WTC11 (cell line): ENCODE results near the gene NEURL4. TPM values are rescaled to one million over a fixed set of nuclear protein-coding genes. Genes with fewer than 3 reads are reported as not detected.

Source experiments
- ATF6 ChIP-seq: sonication (generic); formaldehyde crosslinking; IDR thresholded peaks from 2 replicates; pipeline ENCODE4 v1.8.1; 2023; ENCODE audit warnings: mild to moderate bottlenecking, missing genetic modification reagents
- CTCF ChIP-seq: fragments of 200-600 bp; IDR thresholded peaks from 2 replicates; pipeline ENCODE4 v1.8.0; 2022; ENCODE audit warnings: antibody characterized with exemption
- E2F5 ChIP-seq: sonication (generic); formaldehyde crosslinking; IDR thresholded peaks from 2 replicates; pipeline ENCODE4 v1.8.1; 2022; ENCODE audit warnings: mild to moderate bottlenecking, moderate library complexity, missing genetic modification reagents
- ESRRA ChIP-seq: sonication (generic); formaldehyde crosslinking; IDR thresholded peaks from 2 replicates; pipeline ENCODE4 v1.8.1; 2022; ENCODE audit warnings: mild to moderate bottlenecking, missing genetic modification reagents, borderline replicate concordance
- ETV6 ChIP-seq: sonication (generic); formaldehyde crosslinking; IDR thresholded peaks from 2 replicates; pipeline ENCODE4 v1.8.1; 2022; ENCODE audit warnings: mild to moderate bottlenecking, missing genetic modification reagents
- FOXJ3 ChIP-seq: sonication (generic); formaldehyde crosslinking; IDR thresholded peaks from 2 replicates; pipeline ENCODE4 v1.9.0; 2021; ENCODE audit warnings: missing genetic modification reagents, mild to moderate bottlenecking, borderline replicate concordance
- IRF1 ChIP-seq: sonication (generic); formaldehyde crosslinking; IDR thresholded peaks from 2 replicates; pipeline ENCODE4 v1.8.0; 2023; ENCODE audit warnings: missing genetic modification reagents
- JAZF1 ChIP-seq: fragments of 250-450 bp; sonication (Bioruptor Pico); IDR thresholded peaks from 2 replicates; pipeline ENCODE4 v1.9.0; 2021; ENCODE audit warnings: moderate library complexity, mild to moderate bottlenecking, inconsistent platforms
- JUN ChIP-seq: sonication (generic); formaldehyde crosslinking; IDR thresholded peaks from 2 replicates; pipeline ENCODE4 v1.8.0; 2023; ENCODE audit warnings: mild to moderate bottlenecking, missing genetic modification reagents
- MAX ChIP-seq: sonication (generic); formaldehyde crosslinking; IDR thresholded peaks from 2 replicates; pipeline ENCODE4 v1.8.0; 2022; ENCODE audit warnings: mild to moderate bottlenecking, missing genetic modification reagents
- MXD4 ChIP-seq: fragments of 250-450 bp; sonication (Bioruptor Pico); IDR thresholded peaks from 2 replicates; pipeline ENCODE4 v1.8.0; 2021; ENCODE audit warnings: mild to moderate bottlenecking, moderate library complexity, borderline replicate concordance
- NFATC4 ChIP-seq: fragments of 250-450 bp; sonication (Bioruptor Pico); IDR thresholded peaks from 2 replicates; pipeline ENCODE4 v1.9.0; 2021; ENCODE audit warnings: mild to moderate bottlenecking
- NFYB ChIP-seq: sonication (generic); formaldehyde crosslinking; conservative IDR thresholded peaks from 2 replicates; pipeline ENCODE4 v1.8.0; 2022; ENCODE audit warnings: low read depth, missing genetic modification reagents
- NR3C1 ChIP-seq: sonication (generic); formaldehyde crosslinking; conservative IDR thresholded peaks from 2 replicates; pipeline ENCODE4 v1.8.1; 2023; ENCODE audit warnings: low read depth, mild to moderate bottlenecking, missing genetic modification reagents
- SMAD4 ChIP-seq: sonication (generic); formaldehyde crosslinking; IDR thresholded peaks from 2 replicates; pipeline ENCODE4 v1.8.0; 2022; ENCODE audit warnings: mild to moderate bottlenecking, missing genetic modification reagents
- USF1 ChIP-seq: sonication (generic); formaldehyde crosslinking; IDR thresholded peaks from 2 replicates; pipeline ENCODE4 v1.8.0; 2022; ENCODE audit warnings: mild to moderate bottlenecking, missing genetic modification reagents
- ZNF232 ChIP-seq: sonication (generic); formaldehyde crosslinking; IDR thresholded peaks from 2 replicates; pipeline ENCODE4 v1.8.0; 2022; ENCODE audit warnings: mild to moderate bottlenecking, missing genetic modification reagents
- total RNA-seq: library from RNA; stranded (reverse); gene quantifications from 3 replicates; pipeline ENCODE4 v1.2.3, GENCODE V29; 2021
- TF ChIP-seq, protein P1 (sequence below): sonication (generic); formaldehyde crosslinking; conservative IDR thresholded peaks from 2 replicates; pipeline ENCODE4 v1.8.1; 2023; ENCODE audit warnings: mild to moderate bottlenecking, low read depth, missing genetic modification reagents, moderate library complexity
- TF ChIP-seq, protein P2 (sequence below): fragments of 250-450 bp; sonication (Bioruptor Pico); IDR thresholded peaks from 2 replicates; pipeline ENCODE4 v1.9.0; 2021; ENCODE audit warnings: mild to moderate bottlenecking
- TF ChIP-seq, protein P3 (sequence below): fragments of 250-450 bp; sonication (Bioruptor Pico); IDR thresholded peaks from 2 replicates; pipeline ENCODE4 v1.9.0; 2021; ENCODE audit warnings: mild to moderate bottlenecking
- TF ChIP-seq, protein P4 (sequence below): fragments of 250-450 bp; sonication (Bioruptor Pico); IDR thresholded peaks from 2 replicates; pipeline ENCODE4 v1.9.0; 2021; ENCODE audit warnings: moderate library complexity, mild to moderate bottlenecking, inconsistent platforms, borderline replicate concordance

NEURL4 gene
- total RNA-seq, 1 experiment from 2014 or later = 64.4 TPM

DNA sequence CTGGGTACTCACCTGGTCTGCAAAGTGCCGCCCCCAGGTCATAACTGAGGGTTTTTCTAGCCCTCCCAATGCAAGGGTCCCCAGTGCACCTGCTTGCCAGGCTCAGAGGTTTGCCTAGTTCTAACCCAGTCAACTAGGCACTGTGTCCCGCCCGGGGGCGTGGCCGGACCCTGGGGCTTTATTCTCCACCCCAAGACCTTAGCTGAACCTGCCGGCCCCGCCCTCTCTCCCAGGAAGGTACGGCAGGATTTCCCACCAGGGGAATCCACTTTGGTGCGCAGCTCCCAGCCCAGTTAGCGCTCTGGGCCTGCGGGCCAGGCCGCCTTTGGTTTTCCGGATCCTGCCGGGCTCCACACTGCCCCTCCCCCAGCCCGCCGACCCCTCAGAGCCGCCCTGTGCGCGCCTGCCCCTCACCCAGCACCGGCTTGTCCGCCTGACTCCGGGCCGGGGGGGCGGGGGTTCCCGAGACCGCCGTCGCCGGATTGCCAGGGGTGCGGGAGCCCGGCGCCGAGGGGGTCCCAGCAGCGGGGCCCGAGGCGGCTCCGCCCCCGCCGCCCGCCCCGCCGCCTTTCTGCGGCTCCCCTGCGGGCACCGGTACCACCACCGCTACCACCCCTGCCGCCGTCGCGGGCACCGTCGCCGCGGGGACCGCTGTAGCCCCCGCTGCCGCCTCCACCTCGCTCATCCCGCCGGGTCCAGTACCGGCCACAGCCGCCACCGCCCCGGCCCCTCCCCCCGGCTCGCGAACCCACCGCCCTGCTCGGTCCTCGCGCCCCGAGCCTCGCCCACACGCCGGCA lies 35.1 kb downstream of the NEURL4 start (continued):
- TF ChIP-seq, protein P1, sequence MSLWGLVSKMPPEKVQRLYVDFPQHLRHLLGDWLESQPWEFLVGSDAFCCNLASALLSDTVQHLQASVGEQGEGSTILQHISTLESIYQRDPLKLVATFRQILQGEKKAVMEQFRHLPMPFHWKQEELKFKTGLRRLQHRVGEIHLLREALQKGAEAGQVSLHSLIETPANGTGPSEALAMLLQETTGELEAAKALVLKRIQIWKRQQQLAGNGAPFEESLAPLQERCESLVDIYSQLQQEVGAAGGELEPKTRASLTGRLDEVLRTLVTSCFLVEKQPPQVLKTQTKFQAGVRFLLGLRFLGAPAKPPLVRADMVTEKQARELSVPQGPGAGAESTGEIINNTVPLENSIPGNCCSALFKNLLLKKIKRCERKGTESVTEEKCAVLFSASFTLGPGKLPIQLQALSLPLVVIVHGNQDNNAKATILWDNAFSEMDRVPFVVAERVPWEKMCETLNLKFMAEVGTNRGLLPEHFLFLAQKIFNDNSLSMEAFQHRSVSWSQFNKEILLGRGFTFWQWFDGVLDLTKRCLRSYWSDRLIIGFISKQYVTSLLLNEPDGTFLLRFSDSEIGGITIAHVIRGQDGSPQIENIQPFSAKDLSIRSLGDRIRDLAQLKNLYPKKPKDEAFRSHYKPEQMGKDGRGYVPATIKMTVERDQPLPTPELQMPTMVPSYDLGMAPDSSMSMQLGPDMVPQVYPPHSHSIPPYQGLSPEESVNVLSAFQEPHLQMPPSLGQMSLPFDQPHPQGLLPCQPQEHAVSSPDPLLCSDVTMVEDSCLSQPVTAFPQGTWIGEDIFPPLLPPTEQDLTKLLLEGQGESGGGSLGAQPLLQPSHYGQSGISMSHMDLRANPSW (CRISPR knock-in tag) = 0 out of 2 replicates have a peak, but pooled peaks have one; percentile 31
- TF ChIP-seq, protein P2, sequence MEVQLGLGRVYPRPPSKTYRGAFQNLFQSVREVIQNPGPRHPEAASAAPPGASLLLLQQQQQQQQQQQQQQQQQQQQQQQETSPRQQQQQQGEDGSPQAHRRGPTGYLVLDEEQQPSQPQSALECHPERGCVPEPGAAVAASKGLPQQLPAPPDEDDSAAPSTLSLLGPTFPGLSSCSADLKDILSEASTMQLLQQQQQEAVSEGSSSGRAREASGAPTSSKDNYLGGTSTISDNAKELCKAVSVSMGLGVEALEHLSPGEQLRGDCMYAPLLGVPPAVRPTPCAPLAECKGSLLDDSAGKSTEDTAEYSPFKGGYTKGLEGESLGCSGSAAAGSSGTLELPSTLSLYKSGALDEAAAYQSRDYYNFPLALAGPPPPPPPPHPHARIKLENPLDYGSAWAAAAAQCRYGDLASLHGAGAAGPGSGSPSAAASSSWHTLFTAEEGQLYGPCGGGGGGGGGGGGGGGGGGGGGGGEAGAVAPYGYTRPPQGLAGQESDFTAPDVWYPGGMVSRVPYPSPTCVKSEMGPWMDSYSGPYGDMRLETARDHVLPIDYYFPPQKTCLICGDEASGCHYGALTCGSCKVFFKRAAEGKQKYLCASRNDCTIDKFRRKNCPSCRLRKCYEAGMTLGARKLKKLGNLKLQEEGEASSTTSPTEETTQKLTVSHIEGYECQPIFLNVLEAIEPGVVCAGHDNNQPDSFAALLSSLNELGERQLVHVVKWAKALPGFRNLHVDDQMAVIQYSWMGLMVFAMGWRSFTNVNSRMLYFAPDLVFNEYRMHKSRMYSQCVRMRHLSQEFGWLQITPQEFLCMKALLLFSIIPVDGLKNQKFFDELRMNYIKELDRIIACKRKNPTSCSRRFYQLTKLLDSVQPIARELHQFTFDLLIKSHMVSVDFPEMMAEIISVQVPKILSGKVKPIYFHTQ = no peak
- TF ChIP-seq JAZF1 = no peak
- no peak for TF ChIP-seq IRF1
- TF ChIP-seq NFATC4 (CRISPR knock-in tag) = no peak
- no peak for TF ChIP-seq FOXJ3 (CRISPR knock-in tag)
- TF ChIP-seq CTCF = no peak
- no peak for TF ChIP-seq NFYB (CRISPR knock-in tag)
- no peak for TF ChIP-seq MXD4 (CRISPR knock-in tag)
- TF ChIP-seq ATF6 (CRISPR knock-in tag) = no peak
- TF ChIP-seq MAX (CRISPR knock-in tag) = no peak
- TF ChIP-seq ESRRA (CRISPR knock-in tag) = peak; percentile 75; the same call in 1 of the 2 replicates
- no peak for TF ChIP-seq ETV6 (CRISPR knock-in tag)
- no peak for TF ChIP-seq USF1
- no peak for TF ChIP-seq SMAD4 (CRISPR knock-in tag)
- TF ChIP-seq, protein P3, sequence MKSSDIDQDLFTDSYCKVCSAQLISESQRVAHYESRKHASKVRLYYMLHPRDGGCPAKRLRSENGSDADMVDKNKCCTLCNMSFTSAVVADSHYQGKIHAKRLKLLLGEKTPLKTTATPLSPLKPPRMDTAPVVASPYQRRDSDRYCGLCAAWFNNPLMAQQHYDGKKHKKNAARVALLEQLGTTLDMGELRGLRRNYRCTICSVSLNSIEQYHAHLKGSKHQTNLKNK (CRISPR knock-in tag) = no peak
- no peak for TF ChIP-seq ZNF232 (CRISPR knock-in tag)
- TF ChIP-seq E2F5 (CRISPR knock-in tag) = 0 out of 2 replicates have a peak, but pooled peaks have one; percentile 20
- TF ChIP-seq, protein P4, sequence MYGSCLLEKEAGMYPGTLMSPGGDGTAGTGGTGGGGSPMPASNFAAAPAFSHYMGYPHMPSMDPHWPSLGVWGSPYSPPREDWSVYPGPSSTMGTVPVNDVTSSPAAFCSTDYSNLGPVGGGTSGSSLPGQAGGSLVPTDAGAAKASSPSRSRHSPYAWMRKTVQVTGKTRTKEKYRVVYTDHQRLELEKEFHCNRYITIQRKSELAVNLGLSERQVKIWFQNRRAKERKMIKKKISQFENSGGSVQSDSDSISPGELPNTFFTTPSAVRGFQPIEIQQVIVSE (CRISPR knock-in tag) = no peak
- no peak for TF ChIP-seq NR3C1 (CRISPR knock-in tag)
- peak; percentile 29; the same call in 1 of the 2 replicates for TF ChIP-seq JUN (CRISPR knock-in tag)
